ENCODE measurements around the gene C4B.
"Not testable (repeated sequence)": the region's sequence is repeated elsewhere in the genome, so short reads cannot be mapped to it uniquely, and the experiment has no call there.

The C4B gene

GRCh38 chr6:32037136-32037535, 22.5 kb downstream of the C4B start:
- DNase-seq (ENCODE audit: low read depth), result not testable (repeated sequence)

GRCh38 chr6:32037598-32038524, 23.3 kb downstream of the C4B start, which contains the start of gene CYP21A2:
TSS of gene CYP21A2 (plus strand) at chr6:32038415. CDS start at chr6:32038423, 8 bp downstream.
- DNase-seq (ENCODE audit: low read depth), result not testable (repeated sequence)

- DNase-seq (ENCODE audit: low read depth), result not testable (repeated sequence)
These were observed 24.3 kb downstream of the C4B start for GRCh38 chr6:32038878-32039277.

- DNase-seq (ENCODE audit: low read depth), result not testable (repeated sequence)
These were observed 25.0 kb downstream of the C4B start for GRCh38 chr6:32039321-32040274.

GRCh38 chr6:32040299-32041049, 25.9 kb downstream of the C4B start:
- not testable (repeated sequence) for DNase-seq (ENCODE audit: low read depth)

GRCh38 chr6:32041050-32041321, 26.4 kb downstream of the C4B start:
- not testable (repeated sequence) for DNase-seq (ENCODE audit: low read depth)

GRCh38 chr6:32041385-32041784, 26.8 kb downstream of the C4B start:
- DNase-seq (ENCODE audit: low read depth), result not testable (repeated sequence)

- DNase-seq (ENCODE audit: low read depth), result not testable (repeated sequence)
These were observed 27.7 kb downstream of the C4B start for GRCh38 chr6:32042276-32042675.

GRCh38 chr6:32043589-32044380, 29.2 kb downstream of the C4B start:
- DNase-seq (ENCODE audit: low read depth), result not testable (repeated sequence)

GRCh38 chr6:32044916-32045315, 30.3 kb downstream of the C4B start:
- DNase-seq (ENCODE audit: low read depth), result not testable (repeated sequence)

GRCh38 chr6:32045811-32046449, 31.3 kb downstream of the C4B start:
- DNase-seq (ENCODE audit: low read depth), result no peak

GRCh38 chr6:32046450-32047083, 32.0 kb downstream of the C4B start:
- DNase-seq (ENCODE audit: low read depth), result no peak

GRCh38 chr6:32047084-32047478, 32.5 kb downstream of the C4B start:
- DNase-seq (ENCODE audit: low read depth), result no peak

- DNase-seq (ENCODE audit: low read depth), result no peak
These were observed 32.9 kb downstream of the C4B start for GRCh38 chr6:32047539-32047854.

GRCh38 chr6:32047855-32048766, 33.5 kb downstream of the C4B start:
- DNase-seq (ENCODE audit: low read depth), result peak; percentile 9

GRCh38 chr6:32049149-32049548, 34.6 kb downstream of the C4B start:
- DNase-seq (ENCODE audit: low read depth), result not testable (repeated sequence)

- not testable (repeated sequence) for DNase-seq (ENCODE audit: low read depth)
These were observed 35.1 kb downstream of the C4B start for GRCh38 chr6:32049736-32050135.

- DNase-seq (ENCODE audit: low read depth), result no peak
These were observed 36.0 kb downstream of the C4B start for GRCh38 chr6:32050562-32050961.

- not testable (repeated sequence) for DNase-seq (ENCODE audit: low read depth)
These were observed 38.0 kb downstream of the C4B start for GRCh38 chr6:32052626-32053025.
